ENCODE results near the gene GOSR2. TPM values are rescaled to one million over a fixed set of nuclear protein-coding genes. Genes with fewer than 3 reads are reported as not detected.

GOSR2 gene
- total and polyA plus RNA-seq, 2 of the 8 experiments (the other 6 are each of a cell fraction or from before 2014, with no cell fraction given) = 28.2 to 36.2 TPM

DNA sequence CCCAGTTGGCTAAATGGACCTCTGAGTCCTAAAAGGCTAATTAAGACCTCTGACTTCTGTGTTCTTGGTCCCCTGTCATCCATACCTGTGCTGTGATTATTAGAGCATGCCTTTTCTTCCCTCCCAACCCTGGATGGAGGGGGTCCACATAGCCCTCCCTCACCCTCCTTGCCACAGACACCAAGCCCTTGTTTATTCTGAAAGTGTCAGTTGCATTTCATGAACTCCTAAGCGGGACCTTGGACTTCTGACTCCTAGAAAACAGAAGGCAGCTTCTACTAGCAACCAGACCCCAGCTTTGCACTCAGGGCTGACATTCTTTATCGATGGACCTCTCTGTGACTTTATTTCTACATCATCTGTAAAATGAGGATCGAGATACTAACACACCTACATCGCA is 33.4 kb upstream of the GOSR2 start:
- no peak overlapping the region for H2AFZ ChIP-seq (ENCODE audit: low read length)
- no peak overlapping the region for H3K9ac ChIP-seq (replicated peaks in 1 of 4; ENCODE audit: extremely low read depth in 1 of 4, low read depth in 3 of 4, low read length in 3 of 4)
- no peak overlapping the region for H2BK20ac ChIP-seq (ENCODE audit: low read length)
- H3K14ac ChIP-seq (ENCODE audit: insufficient read length) = no peak overlapping the region
- no peak overlapping the region for H3K23ac ChIP-seq (ENCODE audit: insufficient read length)
- no peak overlapping the region for H2BK120ac ChIP-seq (replicated peaks; ENCODE audit: low read depth, low read length)
- H3K4me1 ChIP-seq (replicated peaks in 1 of 4; ENCODE audit: control insufficient read depth in 3 of 4, insufficient read depth in 4 of 4, low read length in 3 of 4) = peaks cover 0 to 3% (median 0%) of the 10 kb centered on the region in 4 experiments; a peak in 3 of 7 replicates
- FAIRE-seq = no peak
- DNase-seq (ENCODE audit: low read depth in 1 of 2, low spot score in 2 of 2) = no peak
- H3K23me2 ChIP-seq (ENCODE audit: low read depth, low read length) = no peaks in the 10 kb centered on the region
- 79% methylated on average over 4 of the region's 4 CpGs; no CpG with 5 or more reads in 1 of the 2 experiments for WGBS, 2 experiments (ENCODE audit: extremely low coverage in 1 of 2, insufficient coverage in 1 of 2, insufficient read length in 1 of 2, insufficient replicate concordance in 2 of 2, low coverage in 1 of 2, low lambda C conversion rate in 2 of 2, missing lambda C conversion rate in 1 of 2)
- no peaks in the 10 kb centered on the region for H3K27me3 ChIP-seq (replicated peaks in 1 of 4; ENCODE audit: control insufficient read depth in 3 of 4, extremely low read depth in 1 of 4, insufficient read depth in 3 of 4, low read length in 3 of 4)
- no peak overlapping the region for H4K91ac ChIP-seq (replicated peaks; ENCODE audit: insufficient read length, low read length)
- no peaks in the 10 kb centered on the region for H3K36me3 ChIP-seq (ENCODE audit: control insufficient read depth in 2 of 4, insufficient read depth in 4 of 4, low read length in 3 of 4)
- H3K79me2 ChIP-seq (ENCODE audit: control insufficient read depth in 1 of 2, insufficient read depth in 2 of 2, low read length in 2 of 2) = no peaks in the 10 kb centered on the region
- ChIA-PET POLR2A (ENCODE audit: partially characterized antibody) (interaction anchor here (1.0 kb wide), 1 partner anchor 10 kb away, joined by 3 read pairs; no protein-coding TSS in a partner anchor), CTCF (ENCODE audit: partially characterized antibody) (interaction anchor here (0.7 to 3.3 kb wide), 6 partner anchors 12 to 300 kb away, joined by 3 to 28 read pairs (median 4); no protein-coding TSS in a partner anchor)
- H3K79me1 ChIP-seq (ENCODE audit: low read depth, low read length) = no peaks in the 10 kb centered on the region
- H3K4me3 ChIP-seq (ENCODE audit: extremely low read depth in 1 of 4, insufficient read depth in 2 of 4, low read depth in 3 of 4, low read length in 4 of 4) = no peak overlapping the region
- no peak overlapping the region for H3K56ac ChIP-seq (replicated peaks; ENCODE audit: insufficient read length, low read depth, low read length)
- H3K18ac ChIP-seq (ENCODE audit: extremely low read depth, low read length) = no peak overlapping the region
- TF ChIP-seq KDM4A (IDR thresholded peaks at IDR 0.05; ENCODE audit: low read depth, low read length, severe bottlenecking) = no peak
- TF ChIP-seq TBP (IDR thresholded peaks at IDR 0.05; ENCODE audit: low read depth, low read length) = no peak
- TF ChIP-seq BRCA1 (IDR thresholded peaks at IDR 0.05; ENCODE audit: low read depth, low read length) = no peak
- TF ChIP-seq POU5F1 (IDR thresholded peaks at IDR 0.05; ENCODE audit: low read depth, low read length) = no peak
- no peak for TF ChIP-seq SP2 (IDR thresholded peaks at IDR 0.05; ENCODE audit: low read length)
- TF ChIP-seq CHD1 (IDR thresholded peaks at IDR 0.05; ENCODE audit: low read depth, low read length) = no peak
- TF ChIP-seq TAF1 (IDR thresholded peaks at IDR 0.05; ENCODE audit: low read depth, low read length) = no peak
- TF ChIP-seq CEBPB (IDR thresholded peaks at IDR 0.05; ENCODE audit: low read depth, low read length) = no peak
- TF ChIP-seq TEAD4 (IDR thresholded peaks at IDR 0.05; ENCODE audit: low read depth, low read length) = no peak
- no peaks in the 10 kb centered on the region for H4K20me1 ChIP-seq (replicated peaks in 1 of 2; ENCODE audit: control insufficient read depth in 1 of 2, insufficient read depth in 2 of 2, low read length in 2 of 2)
- H3K9me3 ChIP-seq (ENCODE audit: insufficient read depth in 2 of 2, low read depth in 1 of 2, low read length in 1 of 2) = no peaks in the 10 kb centered on the region
- no peak overlapping the region for H3K4me2 ChIP-seq (ENCODE audit: insufficient read depth in 1 of 2, low read depth in 2 of 2, low read length in 2 of 2)
- no peak overlapping the region for H2AK5ac ChIP-seq (ENCODE audit: low read depth, low read length)
- no peak overlapping the region for H4K8ac ChIP-seq (ENCODE audit: extremely low read depth, insufficient read depth, low read length)
- H2BK15ac ChIP-seq (ENCODE audit: low read length) = no peak overlapping the region
- no peak overlapping the region for H2BK12ac ChIP-seq (ENCODE audit: low read depth, low read length)
- no peak overlapping the region for H3K4ac ChIP-seq (replicated peaks; ENCODE audit: insufficient read length, low read depth, low read length)
- no peak overlapping the region for H3K27ac ChIP-seq (ENCODE audit: low read depth, low read length)
- no peak overlapping the region for H4K5ac ChIP-seq (ENCODE audit: insufficient read length, low read depth, low read length)
- H2BK5ac ChIP-seq (ENCODE audit: low read depth, low read length) = no peak overlapping the region
